K562 (cell line): ENCODE data around the gene LMTK2.

Experiments used
- NR4A1 ChIP-seq, 2 experiments: fragments of 250-450 bp in 1 of 2; fragments of 450-650 bp in 1 of 2; sonication (Bioruptor Pico) in 1 of 2; IDR thresholded peaks; 2 replicates each; pipeline versions ENCODE4 v1.4.0 to v1.6.1; 2016 to 2020; ENCODE audit warnings: mild to moderate bottlenecking in 2 of 2, missing compliant biosample characterization in 1 of 2, missing genetic modification characterization in 1 of 2, moderate library complexity in 1 of 2
- POLR2A ChIP-seq: fragments of 450-650 bp; conservative IDR thresholded peaks from 2 replicates; pipeline ENCODE4 v1.6.1; 2016
- ZNF121 ChIP-seq: sonication (generic); formaldehyde crosslinking; conservative IDR thresholded peaks from 2 replicates; pipeline ENCODE4 v1.8.0; 2022; ENCODE audit warnings: missing genetic modification reagents

GRCh38 chr7:98257701-98258100 is 151.0 kb downstream of the LMTK2 start:
- TF ChIP-seq ZNF121 (CRISPR knock-in tag) (no peak), POLR2A (no peak), NR4A1 (CRISPR knock-in tag; IDR thresholded peaks at IDR 0.05) (no peak), NR4A1 (tag; IDR thresholded peaks at IDR 0.05) (no peak)
